Smooth muscle cell (in vitro differentiated cells): Measurements from ENCODE around the gene FRMD4B. TPM values are rescaled to one million over a fixed set of nuclear protein-coding genes. Genes with fewer than 3 reads are reported as not detected.

Experiments used
- DNase-seq: peaks from one replicate; lab custom pipeline; 2025; ENCODE audit not compliant: unreplicated experiment; lab: John Stamatoyannopoulos, UW
- H2AFZ ChIP-seq: fragments of 200-600 bp; sonication (generic); 2 replicates; pipeline ENCODE4 v1.6.0; 2016; ENCODE audit warnings: antibody characterized with exemption, low read depth, mild to moderate bottlenecking
- H3F3A ChIP-seq: fragments of 200-600 bp; sonication (generic); 2 replicates; pipeline ENCODE4 v1.6.0; 2017; ENCODE audit warnings: antibody characterized with exemption, low read depth
- H3K27ac ChIP-seq: fragments of 200-600 bp; sonication (generic); 2 replicates; pipeline ENCODE4 v1.5.1; 2016; ENCODE audit warnings: low read depth, mild to moderate bottlenecking
- H3K27me3 ChIP-seq: fragments of 200-600 bp; sonication (generic); 2 replicates; pipeline ENCODE4 v1.6.1; 2016; ENCODE audit warnings: low read depth, mild to moderate bottlenecking
- H3K36me3 ChIP-seq: fragments of 200-600 bp; sonication (generic); 2 replicates; pipeline ENCODE4 v1.5.1; 2016; ENCODE audit warnings: low read depth
- H3K4me1 ChIP-seq: fragments of 200-600 bp; sonication (generic); 2 replicates; pipeline ENCODE4 v1.5.1; 2016; ENCODE audit warnings: low read depth
- H3K4me2 ChIP-seq: fragments of 200-600 bp; sonication (generic); 2 replicates; pipeline ENCODE4 v1.6.0; 2016; ENCODE audit warnings: mild to moderate bottlenecking
- H3K4me3 ChIP-seq: fragments of 200-600 bp; sonication (generic); 2 replicates; pipeline ENCODE4 v1.5.1; 2016; ENCODE audit warnings: mild to moderate bottlenecking
- H3K79me2 ChIP-seq: fragments of 200-600 bp; sonication (generic); 2 replicates; pipeline ENCODE4 v1.6.0; 2016; ENCODE audit warnings: low read depth, mild to moderate bottlenecking
- H3K9ac ChIP-seq: fragments of 200-600 bp; sonication (generic); 2 replicates; pipeline ENCODE4 v1.6.0; 2016; ENCODE audit warnings: low read depth
- H3K9me3 ChIP-seq: fragments of 200-600 bp; sonication (generic); replicated peaks from 2 replicates; pipeline ENCODE4 v1.5.1; 2016; ENCODE audit warnings: low read depth
- H4K20me1 ChIP-seq: fragments of 200-600 bp; sonication (generic); 2 replicates; pipeline ENCODE4 v1.6.0; 2016; ENCODE audit warnings: low read depth
- CTCF ChIP-seq: fragments of 200-600 bp; sonication (generic); IDR thresholded peaks from 2 replicates; pipeline ENCODE4 v1.5.1; 2017; ENCODE audit warnings: borderline replicate concordance, mild to moderate bottlenecking, antibody characterized with exemption; ENCODE audit not compliant: insufficient read depth, poor library complexity, severe bottlenecking
- WGBS: methylation state at CpG from one replicate; pipeline ENCODE4 v1.1.7; 2016; ENCODE audit warnings: low lambda C conversion rate; 5-methylcytosine and 5-hydroxymethylcytosine counted together
- polyA plus RNA-seq: library from polyadenylated mRNA; unstranded; fragments of >200 nt; fragmentation: Nextera tagmentation; extraction: Ambion mirVana; gene quantifications from 2 replicates; pipeline ENCODE4 v1.2.1, GENCODE V29; 2016
- total RNA-seq: library from RNA; depleted of rRNA; stranded (reverse); fragments of >200 nt; gene quantifications from 2 replicates; pipeline ENCODE4 v1.2.3, GENCODE V29; 2014

Gene FRMD4B
- total and polyA plus RNA-seq, 2 experiments from 2014 or later, result 3.7 to 24.3 TPM

DNA sequence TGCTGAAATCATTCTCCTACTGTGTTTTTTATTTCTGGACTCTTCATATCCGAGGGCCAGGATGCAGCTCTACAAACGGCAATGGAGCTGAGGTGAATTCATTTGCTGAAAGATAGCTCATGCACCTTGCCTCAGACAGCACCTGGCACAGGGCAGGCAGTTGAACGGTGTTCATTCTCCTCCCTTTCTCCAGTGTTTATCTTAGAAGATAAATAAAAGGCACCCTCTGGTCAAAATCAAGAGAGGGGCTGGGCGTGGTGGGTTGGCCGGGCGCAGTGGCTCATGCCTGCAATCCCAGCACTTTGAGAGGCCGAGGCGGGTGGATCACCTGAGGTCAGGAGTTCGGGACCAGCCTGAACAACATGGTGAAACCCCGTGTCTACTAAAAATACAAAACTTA, 184.2 kb downstream of the FRMD4B start:
- Histone ChIP-seq H3K4me3 (no peak overlapping the region), H3K9ac (no peak overlapping the region), H3F3A (no peaks in the 10 kb centered on the region), H3K36me3 (no peaks in the 10 kb centered on the region), H3K9me3 (no peaks in the 10 kb centered on the region), H2AFZ (no peak overlapping the region), H3K27ac (no peak overlapping the region), H3K4me1 (peaks cover 5% of the 10 kb centered on the region), H3K4me2 (no peak overlapping the region), H3K79me2 (no peaks in the 10 kb centered on the region), H4K20me1 (no peaks in the 10 kb centered on the region), H3K27me3 (no peaks in the 10 kb centered on the region)
- WGBS, result 88% methylated on average over 10 of the region's 10 CpGs
- TF ChIP-seq CTCF, result no peak
- no peak for DNase-seq

DNA sequence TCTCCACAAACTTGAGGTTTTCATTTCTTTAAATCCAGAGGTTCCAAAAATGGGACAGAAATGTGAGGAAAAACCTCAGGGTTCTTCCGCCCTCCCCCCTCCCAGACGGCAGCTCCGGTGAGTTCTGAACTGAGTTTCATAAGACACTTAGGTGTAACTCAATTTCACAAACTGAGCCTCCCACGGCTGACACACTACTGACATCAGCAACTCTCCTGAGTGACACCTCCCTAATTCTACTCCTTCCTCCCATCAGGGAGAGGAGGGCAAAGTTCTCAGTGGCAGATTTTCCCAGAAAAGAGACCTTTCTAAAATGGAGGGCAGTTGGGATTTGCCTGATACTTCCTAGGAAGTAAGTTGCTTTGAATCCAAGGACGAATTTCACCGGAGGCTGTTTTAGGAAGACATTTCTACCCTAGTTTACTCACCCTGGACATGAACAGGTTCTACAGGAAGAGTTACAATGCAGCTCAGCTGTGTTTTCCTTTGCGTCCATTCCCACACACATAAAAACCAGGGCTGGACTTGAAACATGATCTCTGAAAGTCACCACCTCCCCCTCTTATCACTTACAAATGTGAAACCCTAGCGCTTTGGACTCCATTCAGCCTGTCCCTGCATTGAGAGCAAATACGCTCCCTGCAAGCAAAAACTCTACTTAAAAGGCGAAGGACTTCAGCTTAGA, 185.4 kb downstream of the FRMD4B start:
- no peak for TF ChIP-seq CTCF
- Histone ChIP-seq H3K4me3 (peak overlapping the region; percentile 48), H3K9me3 (no peaks in the 10 kb centered on the region), H3K9ac (peak overlapping the region; percentile 75), H3K27ac (peak overlapping the region; percentile 87), H3K27me3 (no peaks in the 10 kb centered on the region), H3K36me3 (no peaks in the 10 kb centered on the region), H4K20me1 (no peaks in the 10 kb centered on the region), H3K4me2 (peak overlapping the region; percentile 78), H3K79me2 (no peaks in the 10 kb centered on the region), H2AFZ (peak overlapping the region; percentile 77), H3F3A (no peaks in the 10 kb centered on the region), H3K4me1 (peaks cover 5% of the 10 kb centered on the region)
- DNase-seq, result no peak
- WGBS, result 38% methylated on average over 10 of the region's 10 CpGs

DNA sequence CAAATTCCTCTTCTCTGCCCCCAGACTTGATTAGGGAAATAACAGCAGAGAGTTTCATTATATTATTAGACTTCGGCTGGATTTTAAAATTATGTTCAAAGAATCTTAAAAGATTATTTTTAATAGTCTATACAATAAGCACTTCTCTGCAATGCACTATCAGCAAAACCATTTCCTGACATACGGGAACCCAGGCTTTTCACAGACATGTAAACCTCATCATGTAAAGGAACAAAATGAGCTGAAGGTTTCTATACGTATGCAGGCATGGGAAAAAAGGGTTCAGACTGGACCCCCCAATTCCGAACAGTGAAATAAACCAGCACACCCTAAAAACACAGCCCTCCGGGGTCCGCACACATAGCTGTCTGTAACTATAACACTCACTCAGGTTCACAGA, 185.9 kb downstream of the FRMD4B start:
- peak overlapping the region; percentile 87 for H3K27ac ChIP-seq
- 61% methylated on average over 6 of the region's 6 CpGs for WGBS

More for the DNA sequence above, 185.9 kb downstream of the FRMD4B start:
- no peak for TF ChIP-seq CTCF
- Histone ChIP-seq H3K9me3 (no peaks in the 10 kb centered on the region), H3K79me2 (no peaks in the 10 kb centered on the region), H3K9ac (peak overlapping the region; percentile 75), H3K4me3 (peak overlapping the region; percentile 48), H3K36me3 (no peaks in the 10 kb centered on the region), H3K27me3 (no peaks in the 10 kb centered on the region), H3K4me2 (peak overlapping the region; percentile 78), H2AFZ (peak overlapping the region; percentile 77), H3F3A (no peaks in the 10 kb centered on the region), H4K20me1 (no peaks in the 10 kb centered on the region), H3K4me1 (peaks cover 5% of the 10 kb centered on the region)
- DNase-seq, result no peak
